Stimulated activated CD4-positive, alpha-beta T cell treated with anti-CD3 and anti-CD28 coated beads, Interleukin-12 subunit alpha, Interleukin-12 subunit beta, amount 100 ng/mL, for 4 hours (primary cell): ENCODE results near the gene USP47.

Experiments
- DNase-seq: peaks from one replicate; pipeline ENCODE4 v3.0.0-alpha.2; 2020

The USP47 gene

DNA sequence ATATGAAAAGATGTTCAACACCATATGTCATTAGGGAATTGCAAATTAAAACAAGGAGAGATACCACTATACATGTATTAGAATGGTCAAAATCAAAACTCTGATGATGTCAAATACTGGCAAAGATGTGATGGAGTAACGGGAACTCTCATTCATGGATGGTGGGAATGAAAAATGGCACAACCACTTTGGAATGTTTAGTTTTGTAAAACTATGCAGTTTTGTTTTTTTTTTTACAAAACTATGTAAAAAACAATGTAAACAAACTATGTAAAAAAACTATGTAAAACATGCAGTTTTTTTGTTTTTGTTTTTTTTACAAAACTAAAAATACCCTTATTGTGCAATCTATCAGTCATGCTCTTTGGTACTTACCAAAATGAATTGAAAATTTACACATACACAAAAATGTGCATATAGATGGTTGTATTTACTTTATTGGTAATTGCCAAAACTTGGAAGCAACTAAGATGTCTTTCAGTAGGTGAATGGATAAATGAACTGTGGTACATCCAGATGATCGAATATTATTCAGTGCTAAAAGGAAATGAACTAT, 5.0 kb upstream of the USP47 start:
- no peak for DNase-seq

DNA sequence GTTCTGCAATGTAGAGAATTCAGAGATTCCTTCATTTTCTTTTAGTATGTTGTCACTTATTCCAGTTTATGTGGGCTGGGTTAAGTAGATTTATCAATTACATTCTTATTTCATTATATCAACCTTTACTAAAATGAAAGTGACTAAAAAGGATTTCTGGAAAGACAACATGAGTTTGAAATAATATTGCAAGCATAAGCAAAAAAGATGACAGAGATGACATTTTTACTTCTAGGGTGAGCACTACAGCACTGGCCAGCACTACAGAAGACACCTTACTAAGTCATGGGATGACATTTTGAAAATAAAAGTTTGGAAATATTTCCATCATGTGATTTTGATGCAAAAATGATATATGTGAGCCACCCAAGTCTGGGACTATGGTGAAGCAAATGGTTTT, 2.1 kb upstream of the USP47 start:
- DNase-seq: no peak

DNA sequence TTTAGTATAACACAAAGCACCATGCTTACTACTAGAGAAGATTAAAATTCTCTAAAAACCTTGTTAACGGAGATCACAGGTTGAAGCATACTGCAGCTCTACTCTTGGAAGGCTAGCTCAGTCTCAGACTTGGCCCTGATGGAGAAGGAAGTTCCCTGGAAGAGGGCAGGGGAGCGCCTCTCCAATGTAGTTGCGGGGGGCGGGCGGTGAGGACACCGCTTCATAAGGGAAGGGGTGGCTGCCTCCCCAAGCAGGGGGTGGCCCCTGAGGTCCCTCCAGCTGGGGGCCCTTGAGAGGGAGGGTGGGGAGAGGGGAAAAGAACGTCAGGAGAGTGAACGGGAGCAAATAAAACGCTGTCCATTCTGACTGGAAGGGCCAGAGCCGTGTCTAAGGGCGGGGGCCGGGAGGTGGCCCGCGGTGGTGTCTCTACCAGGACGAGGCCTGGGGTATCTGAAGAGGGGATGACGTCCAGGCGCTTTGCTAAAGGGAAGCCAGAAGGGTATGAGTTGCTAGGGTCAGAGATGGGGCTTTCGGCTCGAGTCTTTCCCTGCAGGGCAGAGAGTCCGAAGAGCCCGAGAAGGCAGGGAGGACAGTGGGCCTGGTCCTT, 553 bp upstream of the USP47 start:
- no peak for DNase-seq

- DNase-seq: peak; percentile 51
Measured at GRCh38 chr11:11842421-11843008, 743 bp downstream of the USP47 start.

- DNase-seq: no peak
Measured at GRCh38 chr11:11843211-11843621, 1.4 kb downstream of the USP47 start.

DNA sequence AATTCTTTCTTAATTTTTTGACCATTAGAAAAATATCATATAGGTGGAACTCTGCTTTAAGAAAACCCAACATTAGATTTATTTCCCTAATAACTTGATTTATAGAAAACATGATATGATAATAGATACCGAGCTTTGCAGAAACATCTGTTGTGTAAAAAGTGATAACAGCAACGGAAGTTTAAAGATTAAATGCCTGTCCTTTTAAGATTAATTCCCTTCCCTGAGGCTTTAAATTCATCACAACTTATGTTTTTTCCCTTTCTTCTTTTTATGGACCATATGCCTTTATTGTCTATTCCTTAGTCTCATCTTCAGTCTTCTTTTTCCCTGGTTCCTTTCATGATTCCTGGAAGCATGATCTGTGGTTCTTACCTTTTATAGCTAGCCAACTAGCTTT, 1.9 kb downstream of the USP47 start:
- DNase-seq: no peak

DNA sequence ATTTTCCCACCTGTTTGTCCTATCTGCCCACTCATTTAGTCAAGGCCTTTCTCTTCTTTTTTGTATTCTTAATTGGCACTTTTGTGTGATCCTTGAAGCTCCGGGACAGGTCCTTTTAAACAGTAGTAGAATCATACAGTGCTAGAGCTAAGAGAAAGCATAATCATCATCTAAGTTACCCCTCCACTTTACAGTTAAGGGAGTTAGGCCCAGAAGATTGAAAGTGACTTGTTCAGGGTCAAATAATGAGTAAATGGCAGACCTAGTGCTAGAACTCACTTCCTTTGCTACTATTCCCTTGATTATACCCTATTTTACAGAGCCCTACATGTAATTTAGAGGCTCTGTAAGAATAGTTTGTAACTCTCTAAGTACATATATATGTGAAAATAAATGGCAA, 2.5 kb downstream of the USP47 start:
- no peak for DNase-seq

- DNase-seq: no peak
Measured at GRCh38 chr11:11845071-11845470, 3.3 kb downstream of the USP47 start.

DNA sequence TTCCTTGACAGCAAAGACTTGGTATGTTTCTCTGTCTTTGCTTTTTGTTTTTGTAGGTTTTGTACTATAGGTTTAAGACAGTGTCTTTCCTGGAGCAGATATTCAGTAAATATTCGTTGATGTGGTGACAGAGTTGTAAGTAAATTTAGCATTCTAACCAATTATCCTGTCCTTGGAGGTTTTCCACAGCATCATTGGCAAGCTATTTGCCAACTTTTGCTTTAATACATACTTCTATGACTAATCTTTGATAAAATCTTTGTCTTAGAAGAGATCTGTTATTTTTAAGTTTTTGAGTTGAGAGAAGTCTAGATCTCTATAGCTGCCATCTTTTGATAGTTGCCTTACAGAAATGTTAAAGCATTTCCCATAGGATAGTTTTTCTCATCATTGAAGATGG, 3.8 kb downstream of the USP47 start:
- no peak for DNase-seq

GRCh38 chr11:11847082-11847481, 5.3 kb downstream of the USP47 start:
- DNase-seq: no peak

GRCh38 chr11:11848891-11849746, 7.3 kb downstream of the USP47 start:
- DNase-seq: peak; percentile 31

GRCh38 chr11:11850668-11851067, 8.9 kb downstream of the USP47 start:
- DNase-seq: no peak

DNA sequence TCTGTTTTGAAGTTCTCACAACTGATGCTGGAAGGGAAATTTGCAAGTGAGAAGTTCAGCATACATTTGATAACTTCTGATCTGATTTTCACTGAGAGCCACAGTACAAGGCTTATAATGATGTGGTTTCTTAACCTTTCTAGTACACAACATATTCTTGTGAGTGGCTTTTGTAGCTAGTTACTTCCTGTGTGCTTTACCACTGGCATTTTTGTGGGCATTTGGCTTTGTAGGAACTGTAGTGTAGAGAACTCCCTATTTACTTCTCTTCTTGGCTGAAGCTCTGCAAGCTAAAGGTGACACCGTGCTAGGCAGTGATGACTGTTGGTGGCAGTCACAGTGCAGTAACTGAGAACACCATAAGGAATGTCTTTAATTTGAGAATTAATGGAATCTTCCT, 14.9 kb downstream of the USP47 start:
- DNase-seq: no peak

GRCh38 chr11:11857769-11858168, 16.0 kb downstream of the USP47 start:
- no peak for DNase-seq

GRCh38 chr11:11858676-11859075, 16.9 kb downstream of the USP47 start:
- no peak for DNase-seq

GRCh38 chr11:11860103-11860979, 18.6 kb downstream of the USP47 start:
- no peak for DNase-seq

- DNase-seq: no peak
Measured at GRCh38 chr11:11862999-11863398, 21.2 kb downstream of the USP47 start.

DNA sequence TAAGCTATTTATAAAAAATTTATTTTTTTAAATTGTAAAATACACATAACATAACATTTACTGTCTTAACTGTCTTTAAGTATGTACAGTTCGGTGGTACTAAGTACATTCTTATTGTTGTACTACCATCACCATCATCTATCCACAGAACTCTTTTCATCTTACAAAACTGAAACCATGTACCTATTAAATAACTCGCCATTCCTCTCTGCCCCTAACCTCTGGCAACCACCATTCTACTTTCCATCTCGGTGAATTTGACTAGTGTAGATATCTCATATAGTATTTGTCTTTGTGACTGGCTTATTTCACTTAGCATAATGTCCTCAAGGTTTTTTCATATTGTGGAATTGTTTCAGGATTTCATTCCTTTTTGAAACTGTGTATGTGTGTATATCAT, 22.6 kb downstream of the USP47 start:
- DNase-seq: no peak

DNA sequence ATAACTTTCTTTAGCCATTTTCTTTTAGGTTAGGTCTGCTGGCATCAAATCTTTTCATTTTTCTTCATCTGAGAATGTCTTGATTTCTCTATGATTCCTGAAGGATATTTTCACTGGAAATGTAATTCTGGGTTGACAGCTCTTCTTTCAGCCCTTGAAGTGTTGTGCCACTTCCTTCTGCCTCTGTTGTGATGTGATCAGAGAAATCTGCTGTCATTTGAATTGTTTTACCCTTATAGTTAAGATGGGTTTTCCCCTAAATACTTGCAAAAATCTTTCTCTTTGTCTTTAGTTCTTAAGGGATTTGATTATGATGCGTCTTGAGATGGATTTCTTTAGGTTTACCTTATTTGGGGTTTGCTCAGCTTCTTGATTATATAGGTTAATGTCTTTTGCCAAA, 23.0 kb downstream of the USP47 start:
- no peak for DNase-seq

GRCh38 chr11:11865449-11865848, 23.7 kb downstream of the USP47 start:
- DNase-seq: no peak

DNA sequence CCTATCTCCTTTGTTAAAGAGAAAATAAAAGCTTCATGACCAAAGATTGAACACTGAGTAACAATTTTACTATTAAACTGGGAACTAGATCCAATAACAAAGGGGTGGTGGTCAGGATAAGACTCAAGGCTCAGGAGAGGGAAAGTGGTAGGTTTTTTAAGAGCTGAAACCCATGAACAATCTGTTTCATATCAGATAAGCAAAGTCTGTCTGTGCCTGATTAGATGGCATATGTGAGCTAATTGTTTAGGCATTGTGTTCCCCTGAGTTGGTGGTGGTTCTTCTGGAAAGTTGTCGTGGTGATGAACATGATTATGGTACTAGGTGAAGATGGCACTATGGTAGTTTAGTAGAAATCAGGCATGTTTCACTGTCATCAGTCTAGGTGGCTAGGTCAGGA, 24.4 kb downstream of the USP47 start:
- no peak for DNase-seq

GRCh38 chr11:11867720-11868119, 25.9 kb downstream of the USP47 start:
- no peak for DNase-seq

GRCh38 chr11:11871991-11872401, 30.2 kb downstream of the USP47 start:
- no peak for DNase-seq
